Skin of body (tissue), 2 donors: ENCODE data around the gene CDRT4. TPM values are rescaled to one million over a fixed set of nuclear protein-coding genes. Genes with fewer than 3 reads are reported as not detected.

Source experiments
- DNase-seq: peaks from one replicate; lab custom pipeline; 2025; lab: John Stamatoyannopoulos, UW
- total RNA-seq: library from RNA; depleted of rRNA; stranded (reverse); fragments of >200 nt; gene quantifications from one replicate; pipeline ENCODE4 v1.2.3, GENCODE V29; 2014

Gene CDRT4
- total RNA-seq, 1 donor from 2014 or later: 5.7 TPM

- no peak for DNase-seq
Observed at GRCh38 chr17:15397620-15398019, 69.8 kb downstream of the CDRT4 start.

GRCh38 chr17:15395091-15395490 is 72.3 kb downstream of the CDRT4 start:
- no peak for DNase-seq

- no peak for DNase-seq
Observed at GRCh38 chr17:15393414-15393813, 74.0 kb downstream of the CDRT4 start.

GRCh38 chr17:15392326-15392741 is 75.1 kb downstream of the CDRT4 start:
- no peak for DNase-seq

- DNase-seq: no peak
Observed at GRCh38 chr17:15388356-15389041, 78.9 kb downstream of the CDRT4 start.

- no peak for DNase-seq
Observed at GRCh38 chr17:15386083-15386482, 81.3 kb downstream of the CDRT4 start.

Other genes with a start within 250 kb of the CDRT4 start
- gene PMP22, start 202.3 kb downstream of the CDRT4 start, total RNA-seq: 91.3 TPM
- gene TEKT3, start 126.0 kb downstream of the CDRT4 start, total RNA-seq: 1.4 TPM
- 38.2 TPM for gene TVP23C, start 95.9 kb upstream of the CDRT4 start, total RNA-seq
- 3.6 TPM for gene FBXW10B, start 152.1 kb upstream of the CDRT4 start, total RNA-seq
- 45.4 TPM for gene TRIM16, start 216.7 kb upstream of the CDRT4 start, total RNA-seq
- 28.9 TPM for gene ZNF286A, start 232.1 kb upstream of the CDRT4 start, total RNA-seq